H9 (cell line): ENCODE measurements around the gene LRPPRC. TPM values are rescaled to one million over a fixed set of nuclear protein-coding genes. Genes with fewer than 3 reads are reported as not detected.

Experiments
- DNase-seq: peaks from one replicate; pipeline ENCODE4 v3.0.0-alpha.2; 2017
- H2AFZ ChIP-seq: one replicate; pipeline ENCODE4 v1.6.1; 2013; ENCODE audit warnings: mild to moderate bottlenecking, low read length, control low read depth, moderate library complexity
- H2AK5ac ChIP-seq: 2 replicates; pipeline ENCODE4 v1.6.1; 2013; ENCODE audit warnings: low read length, control low read depth, mixed read lengths; ENCODE audit not compliant: insufficient read length
- H2BK120ac ChIP-seq: one replicate; pipeline ENCODE4 v1.6.1; 2013; ENCODE audit warnings: low read depth, mild to moderate bottlenecking, low read length, control low read depth, inconsistent platforms; ENCODE audit not compliant: poor library complexity, severe bottlenecking
- H2BK12ac ChIP-seq: 2 replicates; pipeline ENCODE4 v1.6.1; 2013; ENCODE audit warnings: low read length, control low read depth, mixed read lengths, low read depth; ENCODE audit not compliant: insufficient read length
- H2BK15ac ChIP-seq: 2 replicates; pipeline ENCODE4 v1.6.1; 2013; ENCODE audit warnings: low read depth, low read length, control low read depth
- H2BK20ac ChIP-seq: one replicate; pipeline ENCODE4 v1.6.1; 2013; ENCODE audit warnings: low read depth, mild to moderate bottlenecking, low read length, control low read depth, inconsistent platforms; ENCODE audit not compliant: poor library complexity, severe bottlenecking
- H2BK5ac ChIP-seq: 2 replicates; pipeline ENCODE4 v1.6.1; 2013; ENCODE audit warnings: low read length, control low read depth, mixed read lengths; ENCODE audit not compliant: insufficient read length
- H3K14ac ChIP-seq: 2 replicates; pipeline ENCODE4 v1.6.1; 2013; ENCODE audit warnings: low read length, control low read depth; ENCODE audit not compliant: insufficient read depth
- H3K18ac ChIP-seq: 2 replicates; pipeline ENCODE4 v1.6.1; 2013; ENCODE audit warnings: low read depth, mild to moderate bottlenecking, mixed read lengths, low read length, control low read depth; ENCODE audit not compliant: insufficient read length
- H3K23ac ChIP-seq: 2 replicates; pipeline ENCODE4 v1.6.1; 2013; ENCODE audit warnings: low read length, control low read depth, mixed read lengths, low read depth; ENCODE audit not compliant: insufficient read length
- H3K23me2 ChIP-seq: 2 replicates; pipeline ENCODE4 v1.6.1; 2013; ENCODE audit warnings: low read depth, mild to moderate bottlenecking, mixed read lengths, low read length, control low read depth; ENCODE audit not compliant: insufficient read length, poor library complexity, severe bottlenecking
- H3K27ac ChIP-seq: 2 replicates; pipeline ENCODE4 v1.5.1; 2013; ENCODE audit warnings: low read length, control low read depth, mixed read lengths, low read depth; ENCODE audit not compliant: insufficient read length
- H3K27me3 ChIP-seq: 2 replicates; pipeline ENCODE4 v1.6.1; 2013; ENCODE audit warnings: low read length, control low read depth, inconsistent platforms; ENCODE audit not compliant: insufficient read depth
- H3K4ac ChIP-seq: 2 replicates; pipeline ENCODE4 v1.6.1; 2013; ENCODE audit warnings: low read depth, mild to moderate bottlenecking, control low read depth, inconsistent platforms, low read length, moderate library complexity
- H3K4me1 ChIP-seq: 2 replicates; pipeline ENCODE4 v1.6.1; 2013; ENCODE audit warnings: low read length, control low read depth, inconsistent platforms; ENCODE audit not compliant: insufficient read depth
- H3K4me2 ChIP-seq: 2 replicates; pipeline ENCODE4 v1.6.1; 2013; ENCODE audit warnings: low read length, control low read depth, mixed read lengths; ENCODE audit not compliant: insufficient read length, insufficient read depth
- H3K56ac ChIP-seq: 2 replicates; pipeline ENCODE4 v1.6.1; 2013; ENCODE audit warnings: low read depth, mild to moderate bottlenecking, mixed read lengths, low read length, control low read depth; ENCODE audit not compliant: insufficient read length
- H3K79me1 ChIP-seq: 2 replicates; pipeline ENCODE4 v1.6.1; 2013; ENCODE audit warnings: low read depth, mild to moderate bottlenecking, moderate library complexity, low read length, control low read depth, inconsistent platforms; ENCODE audit not compliant: insufficient read depth, poor library complexity, severe bottlenecking
- H3K79me2 ChIP-seq: 2 replicates; pipeline ENCODE4 v1.6.1; 2013; ENCODE audit warnings: low read length, control low read depth, inconsistent platforms; ENCODE audit not compliant: insufficient read depth
- H3K9ac ChIP-seq: 2 replicates; pipeline ENCODE4 v1.6.1; 2013; ENCODE audit warnings: low read length, control low read depth, mixed read lengths; ENCODE audit not compliant: insufficient read length; ENCODE audit errors: extremely low read depth
- H3K9me3 ChIP-seq: one replicate; pipeline ENCODE4 v1.6.1; 2013; ENCODE audit warnings: low read depth, low read length, inconsistent platforms; ENCODE audit not compliant: control insufficient read depth
- H3T11ph ChIP-seq: one replicate; pipeline ENCODE4 v1.6.1; 2013; ENCODE audit warnings: mild to moderate bottlenecking, low read length, control low read depth, inconsistent platforms
- H4K20me1 ChIP-seq: one replicate; pipeline ENCODE4 v1.6.1; 2013; ENCODE audit not compliant: control insufficient read depth, insufficient read length, insufficient read depth
- H4K5ac ChIP-seq: 2 replicates; pipeline ENCODE4 v1.6.1; 2013; ENCODE audit warnings: low read depth, mild to moderate bottlenecking, mixed read lengths, low read length, control low read depth; ENCODE audit not compliant: insufficient read length
- H4K8ac ChIP-seq: replicated peaks from 2 replicates; pipeline ENCODE4 v1.6.1; 2013; ENCODE audit warnings: low read length, control low read depth, mixed read lengths, low read depth; ENCODE audit not compliant: insufficient read length
- H4K91ac ChIP-seq: 2 replicates; pipeline ENCODE4 v1.6.1; 2013; ENCODE audit warnings: low read depth, mild to moderate bottlenecking, moderate library complexity, mixed read lengths, low read length, control low read depth; ENCODE audit not compliant: insufficient read length
- H3K27ac Mint-ChIP-seq, 3 experiments: 2 replicates in 2 of 3; 3 replicates in 1 of 3; pipeline ENCODE4 v1.8.0; 2020 to 2021; ENCODE audit warnings: mixed read lengths in 3 of 3, mild to moderate bottlenecking in 1 of 3, moderate library complexity in 1 of 3
- H3K27me3 Mint-ChIP-seq: 2 replicates; pipeline ENCODE4 v1.8.0; 2021; ENCODE audit warnings: low read depth, mild to moderate bottlenecking, moderate library complexity, mixed read lengths
- H3K36me3 Mint-ChIP-seq, 3 experiments: 2 replicates in 2 of 3; 3 replicates in 1 of 3; pipeline ENCODE4 v1.8.0; 2020 to 2021; ENCODE audit warnings: low read depth in 3 of 3, mixed read lengths in 3 of 3; ENCODE audit not compliant: insufficient read depth in 1 of 3
- H3K4me1 Mint-ChIP-seq, 2 experiments: 2 replicates each; pipeline ENCODE4 v1.8.0; 2020; ENCODE audit warnings: mixed read lengths in 2 of 2
- H3K4me3 Mint-ChIP-seq, 2 experiments: 2 replicates in 1 of 2; 3 replicates in 1 of 2; pipeline ENCODE4 v1.8.0; 2020 to 2021; ENCODE audit warnings: mild to moderate bottlenecking in 2 of 2, mixed read lengths in 2 of 2, moderate library complexity in 1 of 2
- H3K9me3 Mint-ChIP-seq, 2 experiments: 2 replicates in 1 of 2; 3 replicates in 1 of 2; pipeline ENCODE4 v1.8.0; 2020; ENCODE audit warnings: mild to moderate bottlenecking in 2 of 2, mixed read lengths in 2 of 2, moderate library complexity in 1 of 2
- WGBS: extraction: QIAGEN DNeasy Blood & Tissue Kit; methylation state at CpG from one replicate; pipeline ENCODE4 v1.1.7; 2013; ENCODE audit warnings: missing lambda C conversion rate, low lambda C conversion rate, mixed read lengths; ENCODE audit not compliant: insufficient read length; ENCODE audit errors: extremely low coverage; 5-methylcytosine and 5-hydroxymethylcytosine counted together
- total RNA-seq: library from RNA; stranded (reverse); gene quantifications from 2 replicates; pipeline ENCODE4 v1.2.1, GENCODE V29; 2021
- TF ChIP-seq, protein P1 (sequence below): fragments of 200-600 bp; sonication (generic); conservative IDR thresholded peaks from 3 replicates; pipeline ENCODE4 v1.8.0; 2021; ENCODE audit warnings: antibody characterized with exemption, mild to moderate bottlenecking

The LRPPRC gene
- total RNA-seq, 1 experiment from 2014 or later = 182 TPM

DNA sequence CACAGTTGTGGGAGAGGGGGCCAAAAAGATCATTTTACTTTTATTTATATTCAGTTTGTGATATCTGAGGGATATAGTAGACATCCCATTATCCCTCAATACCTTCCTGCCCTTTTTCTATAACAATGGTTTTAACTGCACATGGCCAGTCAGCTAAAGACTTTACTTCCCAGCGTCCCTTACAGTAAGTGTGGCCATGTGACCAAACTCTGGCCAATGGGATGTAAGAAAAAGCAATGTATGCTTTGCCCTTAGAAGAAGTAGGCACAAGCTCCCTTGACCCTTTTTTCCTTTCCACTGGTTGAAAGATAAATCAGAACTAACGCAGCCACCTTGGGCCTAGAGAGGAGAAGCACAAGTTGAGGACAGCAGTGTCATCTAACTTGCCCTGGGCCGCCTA, 44.6 kb upstream of the LRPPRC start:
- no peaks in the 10 kb centered on the region for H3K23me2 ChIP-seq
- H3K9ac ChIP-seq = no peak overlapping the region
- H3K27me3 ChIP-seq = no peaks in the 10 kb centered on the region
- H4K5ac ChIP-seq = no peak overlapping the region
- H3K56ac ChIP-seq = no peak overlapping the region
- H2BK5ac ChIP-seq = no peak overlapping the region
- 0 out of 5 replicates have a peak, but pooled peaks cover 0 to under 1% of the 10 kb centered on the region in 2 experiments for H3K9me3 Mint-ChIP-seq
- no CpG with 5 or more reads among the region's 3 CpGs for WGBS
- H4K91ac ChIP-seq = no peak overlapping the region
- no peak overlapping the region for H3K4me2 ChIP-seq
- no peaks in the 10 kb centered on the region for H3K9me3 ChIP-seq
- no peak overlapping the region for H2BK15ac ChIP-seq
- H2AFZ ChIP-seq = no peak overlapping the region
- no peak overlapping the region for H3K18ac ChIP-seq
- H3K4me1 Mint-ChIP-seq = peaks cover 19 to 20% of the 10 kb centered on the region in 2 experiments
- no peaks in the 10 kb centered on the region for H3K79me2 ChIP-seq
- no peak overlapping the region for H2BK20ac ChIP-seq
- no peak overlapping the region for H3K4me3 Mint-ChIP-seq
- H3K79me1 ChIP-seq = no peaks in the 10 kb centered on the region
- H3K4me1 ChIP-seq = peaks cover 4% of the 10 kb centered on the region; the same call in 1 of the 2 replicates
- no peak overlapping the region for H3K27ac ChIP-seq
- no peak overlapping the region for H3T11ph ChIP-seq
- H4K20me1 ChIP-seq = no peaks in the 10 kb centered on the region
- H3K23ac ChIP-seq = no peak overlapping the region
- no peak overlapping the region for H4K8ac ChIP-seq
- H3K27me3 Mint-ChIP-seq = no peaks in the 10 kb centered on the region
- no peaks in the 10 kb centered on the region for H3K36me3 Mint-ChIP-seq
- H2AK5ac ChIP-seq = no peak overlapping the region
- H3K27ac Mint-ChIP-seq = no peak overlapping the region
- H2BK12ac ChIP-seq = no peak overlapping the region
- no peak overlapping the region for H3K14ac ChIP-seq
- no peak overlapping the region for H2BK120ac ChIP-seq
- TF ChIP-seq, protein P1, sequence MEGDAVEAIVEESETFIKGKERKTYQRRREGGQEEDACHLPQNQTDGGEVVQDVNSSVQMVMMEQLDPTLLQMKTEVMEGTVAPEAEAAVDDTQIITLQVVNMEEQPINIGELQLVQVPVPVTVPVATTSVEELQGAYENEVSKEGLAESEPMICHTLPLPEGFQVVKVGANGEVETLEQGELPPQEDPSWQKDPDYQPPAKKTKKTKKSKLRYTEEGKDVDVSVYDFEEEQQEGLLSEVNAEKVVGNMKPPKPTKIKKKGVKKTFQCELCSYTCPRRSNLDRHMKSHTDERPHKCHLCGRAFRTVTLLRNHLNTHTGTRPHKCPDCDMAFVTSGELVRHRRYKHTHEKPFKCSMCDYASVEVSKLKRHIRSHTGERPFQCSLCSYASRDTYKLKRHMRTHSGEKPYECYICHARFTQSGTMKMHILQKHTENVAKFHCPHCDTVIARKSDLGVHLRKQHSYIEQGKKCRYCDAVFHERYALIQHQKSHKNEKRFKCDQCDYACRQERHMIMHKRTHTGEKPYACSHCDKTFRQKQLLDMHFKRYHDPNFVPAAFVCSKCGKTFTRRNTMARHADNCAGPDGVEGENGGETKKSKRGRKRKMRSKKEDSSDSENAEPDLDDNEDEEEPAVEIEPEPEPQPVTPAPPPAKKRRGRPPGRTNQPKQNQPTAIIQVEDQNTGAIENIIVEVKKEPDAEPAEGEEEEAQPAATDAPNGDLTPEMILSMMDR = no peak
- H3K4ac ChIP-seq = no peak overlapping the region
- no peak for DNase-seq
